Liver (tissue), 9 donors: Measurements from ENCODE around the gene ARIH2. TPM values are rescaled to one million over a fixed set of nuclear protein-coding genes. Genes with fewer than 3 reads are reported as not detected.

Source experiments
- DNase-seq: peaks from one replicate; pipeline ENCODE4 v3.0.0-alpha.2; 2017; ENCODE audit warnings: low spot score
- H3K27ac ChIP-seq, 2 donors: one replicate each; pipeline ENCODE4 v1.7.0; 2013; ENCODE audit warnings: inconsistent platforms in 2 of 2, low read length in 2 of 2, control low read depth in 1 of 2, low read depth in 1 of 2, mild to moderate bottlenecking in 1 of 2
- H3K27me3 ChIP-seq, 4 donors: one replicate each; pipeline versions ENCODE4 v1.6.1 to v1.7.0; 2013; ENCODE audit warnings: low read length in 3 of 4, inconsistent platforms in 1 of 4, mild to moderate bottlenecking in 1 of 4, moderate library complexity in 1 of 4; ENCODE audit not compliant: control insufficient read depth in 4 of 4, insufficient read depth in 4 of 4
- H3K36me3 ChIP-seq, 4 donors: one replicate each; pipeline versions ENCODE4 v1.6.1 to v1.7.0; 2013; ENCODE audit warnings: low read length in 3 of 4, mild to moderate bottlenecking in 3 of 4, low read depth in 1 of 4, moderate library complexity in 1 of 4; ENCODE audit not compliant: control insufficient read depth in 4 of 4, insufficient read depth in 3 of 4
- H3K4me1 ChIP-seq, 4 donors: one replicate each; pipeline versions ENCODE4 v1.6.1 to v1.7.0; 2013; ENCODE audit warnings: low read length in 3 of 4, mild to moderate bottlenecking in 3 of 4, moderate library complexity in 1 of 4; ENCODE audit not compliant: control insufficient read depth in 4 of 4, insufficient read depth in 4 of 4
- H3K4me3 ChIP-seq, 3 donors: one replicate each; pipeline versions ENCODE4 v1.6.1 to v1.7.0; 2013; ENCODE audit warnings: low read length in 3 of 3, control low read depth in 1 of 3, low read depth in 1 of 3, mild to moderate bottlenecking in 1 of 3
- H3K9ac ChIP-seq, 2 donors: one replicate each; pipeline ENCODE4 v1.7.0; 2013; ENCODE audit warnings: low read length in 2 of 2, mild to moderate bottlenecking in 2 of 2, moderate library complexity in 2 of 2, control low read depth in 1 of 2, low read depth in 1 of 2
- H3K9me3 ChIP-seq, 4 donors: one replicate each; pipeline versions ENCODE4 v1.6.1 to v1.7.0; 2013; ENCODE audit warnings: low read length in 3 of 4; ENCODE audit not compliant: control insufficient read depth in 4 of 4
- ATF3 ChIP-seq: IDR thresholded peaks from 2 replicates; pipeline ENCODE4 v1.6.1; 2016; ENCODE audit warnings: antibody characterized with exemption
- EGR1 ChIP-seq, 2 donors: IDR thresholded peaks; 2 replicates each; pipeline ENCODE4 v1.6.1; 2016 to 2018; ENCODE audit warnings: antibody characterized with exemption in 2 of 2, low read depth in 2 of 2
- FOXA1 ChIP-seq: IDR thresholded peaks from 2 replicates; pipeline ENCODE4 v1.6.1; 2016; ENCODE audit warnings: antibody characterized with exemption
- FOXA2 ChIP-seq: IDR thresholded peaks from 2 replicates; pipeline ENCODE4 v1.6.1; 2016; ENCODE audit warnings: antibody characterized with exemption
- GABPA ChIP-seq, 2 donors: IDR thresholded peaks in 1 of 2; conservative IDR thresholded peaks in 1 of 2; 2 replicates each; pipeline ENCODE4 v1.6.1; 2016; ENCODE audit warnings: antibody characterized with exemption in 2 of 2, mild to moderate bottlenecking in 1 of 2, moderate library complexity in 1 of 2
- HNF4A ChIP-seq, 2 donors: conservative IDR thresholded peaks; 2 replicates each; pipeline ENCODE4 v1.6.1; 2016; ENCODE audit warnings: antibody characterized with exemption in 2 of 2, mild to moderate bottlenecking in 2 of 2
- HNF4G ChIP-seq: IDR thresholded peaks from 2 replicates; pipeline ENCODE4 v1.6.1; 2016; ENCODE audit warnings: antibody characterized with exemption
- JUND ChIP-seq, 2 donors: IDR thresholded peaks; 2 replicates each; pipeline ENCODE4 v1.6.1; 2016; ENCODE audit warnings: antibody characterized with exemption in 2 of 2
- NR2F2 ChIP-seq: IDR thresholded peaks from 2 replicates; pipeline ENCODE4 v1.6.1; 2016; ENCODE audit warnings: antibody characterized with exemption
- RAD21 ChIP-seq, 2 donors: IDR thresholded peaks; 2 replicates each; pipeline ENCODE4 v1.6.1; 2016; ENCODE audit warnings: antibody characterized with exemption in 2 of 2, mild to moderate bottlenecking in 2 of 2
- RXRA ChIP-seq, 2 donors: IDR thresholded peaks; 2 replicates each; pipeline ENCODE4 v1.6.1; 2017 to 2018; ENCODE audit warnings: antibody characterized with exemption in 2 of 2, mild to moderate bottlenecking in 1 of 2
- SP1 ChIP-seq: IDR thresholded peaks from 2 replicates; pipeline ENCODE4 v1.6.1; 2018; ENCODE audit warnings: antibody characterized with exemption, mild to moderate bottlenecking
- TAF1 ChIP-seq: conservative IDR thresholded peaks from 2 replicates; pipeline ENCODE4 v1.6.1; 2016; ENCODE audit warnings: antibody characterized with exemption, mild to moderate bottlenecking
- YY1 ChIP-seq: IDR thresholded peaks from 2 replicates; pipeline ENCODE4 v1.6.1; 2016; ENCODE audit warnings: antibody characterized with exemption, mild to moderate bottlenecking
- WGBS: extraction: QIAGEN DNeasy Blood & Tissue Kit; methylation state at CpG from one replicate; pipeline ENCODE4 v1.1.7; 2013; 5-methylcytosine and 5-hydroxymethylcytosine counted together
- polyA plus RNA-seq, 2 donors: library from polyadenylated mRNA; stranded (reverse) in 1 of 2; unstranded in 1 of 2; fragments of 200-250 nt in 1 of 2; fragments of >200 nt in 1 of 2; fragmentation: Nextera tagmentation in 1 of 2; extraction: Ambion mirVana in 1 of 2; gene quantifications; one replicate each; pipeline versions ENCODE4 v1.2.1 to v1.2.3, GENCODE V29; 2013 to 2015
- total RNA-seq, 2 donors: library from RNA; depleted of rRNA; stranded (reverse); fragments of >200 nt; gene quantifications; one replicate each; pipeline ENCODE4 v1.2.3, GENCODE V29; 2014
- TF ChIP-seq, protein P1 (sequence below): IDR thresholded peaks from 2 replicates; pipeline ENCODE4 v1.6.1; 2016; ENCODE audit warnings: antibody characterized with exemption, mild to moderate bottlenecking
- TF ChIP-seq, protein P2 (sequence below): fragments of 150-350 bp; IDR thresholded peaks from 2 replicates; pipeline ENCODE4 v1.5.1; 2017; ENCODE audit warnings: improper control_type of control experiment, low read depth, low read length; ENCODE audit not compliant: missing input control
- TF ChIP-seq, protein P3 (sequence below): IDR thresholded peaks from 2 replicates; pipeline ENCODE4 v1.6.1; 2016; ENCODE audit warnings: antibody characterized with exemption
- TF ChIP-seq, protein P4 (sequence below): IDR thresholded peaks from 2 replicates; pipeline ENCODE4 v1.6.1; 2016; ENCODE audit warnings: antibody characterized with exemption
- donor health status: healthy.
- donor health status: healthy.
- donor health status: healthy.
- donor health status: healthy.
- donor health status: healthy.

ARIH2 gene
- total and polyA plus RNA-seq, 4 donors, result 24.8 to 63.5 (median 31.0) TPM

DNA sequence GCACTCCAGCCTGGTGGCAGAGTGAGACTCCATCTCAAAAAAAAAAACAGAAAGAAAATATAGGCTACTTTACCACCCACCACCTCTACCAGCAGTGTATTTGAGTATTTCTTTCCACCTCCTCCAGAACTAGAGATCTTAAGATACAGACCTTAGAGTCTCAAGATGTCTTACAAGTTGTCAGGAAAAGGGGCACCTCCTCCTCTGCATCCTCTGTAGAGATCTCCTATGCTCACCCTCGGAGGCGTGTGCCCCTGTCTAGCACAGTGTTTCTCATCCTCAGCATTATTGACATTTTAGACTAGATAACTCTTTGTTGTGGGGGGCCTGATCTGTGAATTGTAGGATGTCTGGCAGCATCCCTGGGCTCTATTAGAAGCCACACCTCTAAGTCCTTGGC is 43.7 kb downstream of the ARIH2 start:
- Histone ChIP-seq H3K9ac (no peak overlapping the region), H3K27ac (no peak overlapping the region), H3K4me1 (no peaks in the 10 kb centered on the region), H3K9me3 (no peaks in the 10 kb centered on the region), H3K4me3 (no peak overlapping the region), H3K27me3 (no peaks in the 10 kb centered on the region), H3K36me3 (peaks cover 10 to 33% (median 20%) of the 10 kb centered on the region in 4 donors)
- WGBS, result 90% methylated on average over 2 of the region's 2 CpGs
- no peak for DNase-seq
- TF ChIP-seq FOXA1, result no peak

GRCh38 chr3:48962939-48963338 is 44.3 kb downstream of the ARIH2 start:
- TF ChIP-seq JUND (IDR thresholded peaks at IDR 0.05), result no peak
- TF ChIP-seq, protein P1, sequence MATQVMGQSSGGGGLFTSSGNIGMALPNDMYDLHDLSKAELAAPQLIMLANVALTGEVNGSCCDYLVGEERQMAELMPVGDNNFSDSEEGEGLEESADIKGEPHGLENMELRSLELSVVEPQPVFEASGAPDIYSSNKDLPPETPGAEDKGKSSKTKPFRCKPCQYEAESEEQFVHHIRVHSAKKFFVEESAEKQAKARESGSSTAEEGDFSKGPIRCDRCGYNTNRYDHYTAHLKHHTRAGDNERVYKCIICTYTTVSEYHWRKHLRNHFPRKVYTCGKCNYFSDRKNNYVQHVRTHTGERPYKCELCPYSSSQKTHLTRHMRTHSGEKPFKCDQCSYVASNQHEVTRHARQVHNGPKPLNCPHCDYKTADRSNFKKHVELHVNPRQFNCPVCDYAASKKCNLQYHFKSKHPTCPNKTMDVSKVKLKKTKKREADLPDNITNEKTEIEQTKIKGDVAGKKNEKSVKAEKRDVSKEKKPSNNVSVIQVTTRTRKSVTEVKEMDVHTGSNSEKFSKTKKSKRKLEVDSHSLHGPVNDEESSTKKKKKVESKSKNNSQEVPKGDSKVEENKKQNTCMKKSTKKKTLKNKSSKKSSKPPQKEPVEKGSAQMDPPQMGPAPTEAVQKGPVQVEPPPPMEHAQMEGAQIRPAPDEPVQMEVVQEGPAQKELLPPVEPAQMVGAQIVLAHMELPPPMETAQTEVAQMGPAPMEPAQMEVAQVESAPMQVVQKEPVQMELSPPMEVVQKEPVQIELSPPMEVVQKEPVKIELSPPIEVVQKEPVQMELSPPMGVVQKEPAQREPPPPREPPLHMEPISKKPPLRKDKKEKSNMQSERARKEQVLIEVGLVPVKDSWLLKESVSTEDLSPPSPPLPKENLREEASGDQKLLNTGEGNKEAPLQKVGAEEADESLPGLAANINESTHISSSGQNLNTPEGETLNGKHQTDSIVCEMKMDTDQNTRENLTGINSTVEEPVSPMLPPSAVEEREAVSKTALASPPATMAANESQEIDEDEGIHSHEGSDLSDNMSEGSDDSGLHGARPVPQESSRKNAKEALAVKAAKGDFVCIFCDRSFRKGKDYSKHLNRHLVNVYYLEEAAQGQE, result no peak
- TF ChIP-seq NR2F2, result no peak
- no peak for TF ChIP-seq RAD21 (IDR thresholded peaks at IDR 0.05)
- TF ChIP-seq, protein P2, sequence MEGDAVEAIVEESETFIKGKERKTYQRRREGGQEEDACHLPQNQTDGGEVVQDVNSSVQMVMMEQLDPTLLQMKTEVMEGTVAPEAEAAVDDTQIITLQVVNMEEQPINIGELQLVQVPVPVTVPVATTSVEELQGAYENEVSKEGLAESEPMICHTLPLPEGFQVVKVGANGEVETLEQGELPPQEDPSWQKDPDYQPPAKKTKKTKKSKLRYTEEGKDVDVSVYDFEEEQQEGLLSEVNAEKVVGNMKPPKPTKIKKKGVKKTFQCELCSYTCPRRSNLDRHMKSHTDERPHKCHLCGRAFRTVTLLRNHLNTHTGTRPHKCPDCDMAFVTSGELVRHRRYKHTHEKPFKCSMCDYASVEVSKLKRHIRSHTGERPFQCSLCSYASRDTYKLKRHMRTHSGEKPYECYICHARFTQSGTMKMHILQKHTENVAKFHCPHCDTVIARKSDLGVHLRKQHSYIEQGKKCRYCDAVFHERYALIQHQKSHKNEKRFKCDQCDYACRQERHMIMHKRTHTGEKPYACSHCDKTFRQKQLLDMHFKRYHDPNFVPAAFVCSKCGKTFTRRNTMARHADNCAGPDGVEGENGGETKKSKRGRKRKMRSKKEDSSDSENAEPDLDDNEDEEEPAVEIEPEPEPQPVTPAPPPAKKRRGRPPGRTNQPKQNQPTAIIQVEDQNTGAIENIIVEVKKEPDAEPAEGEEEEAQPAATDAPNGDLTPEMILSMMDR, result no peak
- TF ChIP-seq ATF3, result no peak
- TF ChIP-seq, protein P3, sequence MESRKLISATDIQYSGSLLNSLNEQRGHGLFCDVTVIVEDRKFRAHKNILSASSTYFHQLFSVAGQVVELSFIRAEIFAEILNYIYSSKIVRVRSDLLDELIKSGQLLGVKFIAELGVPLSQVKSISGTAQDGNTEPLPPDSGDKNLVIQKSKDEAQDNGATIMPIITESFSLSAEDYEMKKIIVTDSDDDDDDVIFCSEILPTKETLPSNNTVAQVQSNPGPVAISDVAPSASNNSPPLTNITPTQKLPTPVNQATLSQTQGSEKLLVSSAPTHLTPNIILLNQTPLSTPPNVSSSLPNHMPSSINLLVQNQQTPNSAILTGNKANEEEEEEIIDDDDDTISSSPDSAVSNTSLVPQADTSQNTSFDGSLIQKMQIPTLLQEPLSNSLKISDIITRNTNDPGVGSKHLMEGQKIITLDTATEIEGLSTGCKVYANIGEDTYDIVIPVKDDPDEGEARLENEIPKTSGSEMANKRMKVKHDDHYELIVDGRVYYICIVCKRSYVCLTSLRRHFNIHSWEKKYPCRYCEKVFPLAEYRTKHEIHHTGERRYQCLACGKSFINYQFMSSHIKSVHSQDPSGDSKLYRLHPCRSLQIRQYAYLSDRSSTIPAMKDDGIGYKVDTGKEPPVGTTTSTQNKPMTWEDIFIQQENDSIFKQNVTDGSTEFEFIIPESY, result no peak
- no peak for TF ChIP-seq EGR1 (IDR thresholded peaks at IDR 0.05; ENCODE audit: low read depth in 2 of 2)
- TF ChIP-seq, protein P4, sequence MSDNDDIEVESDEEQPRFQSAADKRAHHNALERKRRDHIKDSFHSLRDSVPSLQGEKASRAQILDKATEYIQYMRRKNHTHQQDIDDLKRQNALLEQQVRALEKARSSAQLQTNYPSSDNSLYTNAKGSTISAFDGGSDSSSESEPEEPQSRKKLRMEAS, result no peak
- TF ChIP-seq FOXA2, result no peak
- no peak for TF ChIP-seq SP1
- no peak for TF ChIP-seq FOXA1
- TF ChIP-seq YY1, result no peak
- TF ChIP-seq HNF4G, result no peak
- TF ChIP-seq GABPA (IDR thresholded peaks at IDR 0.05 in 1 of 2, conservative IDR thresholded peaks at IDR 0.05 in 1 of 2), result no peak
- no peak for TF ChIP-seq HNF4A (conservative IDR thresholded peaks at IDR 0.05)
- TF ChIP-seq RXRA (IDR thresholded peaks at IDR 0.05), result no peak
- no peak for TF ChIP-seq TAF1
- 84% methylated on average over 4 of the region's 4 CpGs for WGBS
- Histone ChIP-seq H3K9ac (no peak overlapping the region), H3K4me3 (no peak overlapping the region), H3K9me3 (no peaks in the 10 kb centered on the region), H3K27me3 (no peaks in the 10 kb centered on the region), H3K4me1 (no peaks in the 10 kb centered on the region), H3K36me3 (peaks cover 12 to 36% (median 26%) of the 10 kb centered on the region in 4 donors), H3K27ac (no peak overlapping the region)
- DNase-seq, result no peak
